HG02973 (cell line): ENCODE measurements around the gene ERICH6.

Experiments
- ATAC-seq: cut with Tn5 transposase; IDR thresholded peaks from one replicate; pipeline ENCODE4 v1.9.1; 2021; ENCODE audit warnings: moderate library complexity; ENCODE audit not compliant: unreplicated experiment

The ERICH6 gene

GRCh38 chr3:150613709-150614480 is 89.8 kb downstream of the ERICH6 start:
- ATAC-seq, result no peak

- no peak for ATAC-seq
Observed at GRCh38 chr3:150613034-150613433, 90.7 kb downstream of the ERICH6 start.

GRCh38 chr3:150612494-150612893 is 91.2 kb downstream of the ERICH6 start:
- no peak for ATAC-seq

GRCh38 chr3:150611666-150612065 is 92.1 kb downstream of the ERICH6 start:
- ATAC-seq, result no peak

GRCh38 chr3:150610785-150611184 is 92.9 kb downstream of the ERICH6 start:
- no peak for ATAC-seq

GRCh38 chr3:150609988-150610387 is 93.7 kb downstream of the ERICH6 start:
- ATAC-seq, result no peak
